ENCODE results near the gene CKAP5. TPM values are rescaled to one million over a fixed set of nuclear protein-coding genes. Genes with fewer than 3 reads are reported as not detected.

Gene CKAP5
- total RNA-seq, 4 donors from 2014 or later: 23.8 to 75.1 (median 26.7) TPM

- TF ChIP-seq POLR2A (IDR thresholded peaks at IDR 0.05): no peak
- TF ChIP-seq, protein P1, sequence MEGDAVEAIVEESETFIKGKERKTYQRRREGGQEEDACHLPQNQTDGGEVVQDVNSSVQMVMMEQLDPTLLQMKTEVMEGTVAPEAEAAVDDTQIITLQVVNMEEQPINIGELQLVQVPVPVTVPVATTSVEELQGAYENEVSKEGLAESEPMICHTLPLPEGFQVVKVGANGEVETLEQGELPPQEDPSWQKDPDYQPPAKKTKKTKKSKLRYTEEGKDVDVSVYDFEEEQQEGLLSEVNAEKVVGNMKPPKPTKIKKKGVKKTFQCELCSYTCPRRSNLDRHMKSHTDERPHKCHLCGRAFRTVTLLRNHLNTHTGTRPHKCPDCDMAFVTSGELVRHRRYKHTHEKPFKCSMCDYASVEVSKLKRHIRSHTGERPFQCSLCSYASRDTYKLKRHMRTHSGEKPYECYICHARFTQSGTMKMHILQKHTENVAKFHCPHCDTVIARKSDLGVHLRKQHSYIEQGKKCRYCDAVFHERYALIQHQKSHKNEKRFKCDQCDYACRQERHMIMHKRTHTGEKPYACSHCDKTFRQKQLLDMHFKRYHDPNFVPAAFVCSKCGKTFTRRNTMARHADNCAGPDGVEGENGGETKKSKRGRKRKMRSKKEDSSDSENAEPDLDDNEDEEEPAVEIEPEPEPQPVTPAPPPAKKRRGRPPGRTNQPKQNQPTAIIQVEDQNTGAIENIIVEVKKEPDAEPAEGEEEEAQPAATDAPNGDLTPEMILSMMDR (IDR thresholded peaks at IDR 0.05): no peak
- Histone ChIP-seq H3K4me3 (peak overlapping the region; percentile 74 to 96 (median 82)), H3K9me3 (no peaks in the 10 kb centered on the region), H3K36me3 (peaks cover 0 to 44% (median 0%) of the 10 kb centered on the region in 3 donors), H3K4me1 (peaks cover 0 to 43% (median 4%) of the 10 kb centered on the region in 4 donors), H3K27me3 (no peaks in the 10 kb centered on the region), H3K27ac (peak overlapping the region; percentile 79 to 93 (median 84))
- no peak for DNase-seq
Measured at GRCh38 chr11:46701078-46701654, 144.9 kb downstream of the CKAP5 start.

DNA sequence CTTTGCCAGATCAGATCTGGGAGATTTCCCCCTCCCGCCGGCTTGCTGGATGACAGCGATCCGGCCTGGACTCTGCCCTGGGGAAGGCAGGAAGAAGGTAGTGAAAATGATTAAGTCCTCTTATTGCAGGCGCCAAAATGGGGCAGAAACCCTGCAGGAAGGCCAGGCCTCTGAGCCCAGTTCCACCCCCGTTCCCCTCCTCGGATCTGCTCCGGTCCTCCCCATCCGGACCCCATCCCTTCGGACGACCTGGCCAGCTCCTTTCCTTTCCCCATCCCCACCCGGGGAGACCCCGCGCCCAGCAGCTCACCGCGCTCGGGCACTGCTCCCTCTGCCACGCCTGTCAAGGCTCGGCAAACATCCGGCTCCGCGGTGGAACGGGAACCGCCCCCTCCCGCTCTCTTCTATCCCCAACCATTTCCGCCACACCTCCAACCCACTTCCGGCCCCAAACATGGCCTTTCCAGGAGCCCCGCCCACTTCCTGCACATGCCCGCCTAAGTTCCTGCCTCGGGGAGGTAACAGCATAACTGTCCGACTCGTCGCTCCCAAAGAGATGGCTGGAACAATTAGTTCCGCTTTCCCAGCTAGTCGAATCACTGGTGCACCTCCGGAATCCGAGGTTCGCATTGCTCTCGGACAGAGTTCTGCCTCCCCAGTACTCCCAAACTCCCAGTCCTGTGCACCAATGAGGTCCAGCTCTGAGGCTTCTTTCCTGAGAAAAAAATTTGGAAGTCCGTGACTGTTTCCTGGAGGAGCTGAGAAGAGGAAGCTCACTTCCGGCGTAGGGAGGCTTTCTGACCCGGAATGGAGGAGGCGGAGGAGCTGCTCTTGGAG is 145.6 kb downstream of the CKAP5 start, which contains the start of the genes ARHGAP1 and ZNF408:
ARHGAP1 (minus strand) TSS at position 379 of the 837 bp plus-strand sequence. CDS start 4,512 bp downstream, outside the sequence.
ZNF408 (plus strand) TSS at position 791 of the 837 bp plus-strand sequence; CDS start at position 808, 17 bp downstream.
- Histone ChIP-seq H3K27ac (peak within 1 kb of the TSS; percentile 79 to 93 (median 84)), H3K9me3 (no peaks in the 10 kb centered on the region), H3K36me3 (peaks cover 0 to 44% (median 0%) of the 10 kb centered on the region in 3 donors), H3K27me3 (no peaks in the 10 kb centered on the region), H3K4me1 (peaks cover 0 to 47% (median 4%) of the 10 kb centered on the region in 4 donors), H3K4me3 (peak within 1 kb of the TSS; percentile 74 to 96 (median 82))
- TF ChIP-seq POLR2A (IDR thresholded peaks at IDR 0.05): peak; percentile 95 to 96
- TF ChIP-seq, protein P1 (IDR thresholded peaks at IDR 0.05): no peak
- peak; percentile 99 to 100 (median 100) for DNase-seq

DNA sequence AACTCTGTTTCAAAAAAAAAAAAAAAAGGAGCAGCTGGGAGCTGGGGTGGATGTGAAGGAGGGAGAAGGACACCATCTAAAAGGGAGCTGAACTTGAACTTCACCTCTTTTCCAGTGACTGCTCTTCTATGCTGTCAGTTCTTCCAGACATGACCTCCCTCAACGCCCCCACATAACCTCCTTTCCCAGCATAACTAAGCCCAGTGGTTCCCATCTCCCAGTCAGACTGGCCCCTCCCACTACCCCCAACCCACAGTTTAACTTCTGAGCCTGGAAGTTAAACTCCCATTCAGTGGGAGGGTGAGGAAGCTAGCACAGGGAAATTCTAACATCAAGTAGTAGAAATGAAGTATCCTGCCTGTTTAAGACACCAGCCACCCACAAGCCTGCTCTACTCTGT is 147.5 kb downstream of the CKAP5 start:
- no peak for TF ChIP-seq POLR2A (IDR thresholded peaks at IDR 0.05)
- TF ChIP-seq, protein P1 (IDR thresholded peaks at IDR 0.05): no peak
- Histone ChIP-seq H3K27me3 (no peaks in the 10 kb centered on the region), H3K4me1 (peaks cover 0 to 47% (median 4%) of the 10 kb centered on the region in 4 donors), H3K36me3 (peaks cover 0 to 44% (median 0%) of the 10 kb centered on the region in 3 donors), H3K4me3 (no peak overlapping the region), H3K27ac (no peak overlapping the region), H3K9me3 (no peaks in the 10 kb centered on the region)
- DNase-seq: no peak

DNA sequence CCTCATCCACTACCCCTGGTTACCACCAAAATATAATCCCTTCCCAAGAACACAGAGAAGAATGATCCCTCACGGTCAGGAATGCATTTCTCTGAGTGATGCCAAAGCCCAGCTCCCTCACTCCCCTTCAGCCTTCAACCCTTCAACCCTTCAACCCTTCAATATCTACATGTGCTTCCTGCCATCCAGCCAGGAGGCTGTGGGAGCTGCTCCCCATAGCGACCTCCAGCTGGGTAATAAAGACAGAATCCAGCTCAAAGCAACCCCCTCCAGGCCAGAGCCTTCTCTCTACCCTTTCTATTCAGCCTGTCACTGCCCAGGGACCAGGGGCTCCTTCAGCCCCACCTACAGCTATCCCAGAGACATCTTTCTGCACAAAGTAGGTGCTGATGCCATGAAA is 148.4 kb downstream of the CKAP5 start:
- no peak for DNase-seq
- H3K36me3 ChIP-seq: peaks cover 0 to 42% (median 0%) of the 10 kb centered on the region in 3 donors
- no peak overlapping the region for H3K4me3 ChIP-seq
- no peaks in the 10 kb centered on the region for H3K9me3 ChIP-seq
- peak overlapping the region in 1 of 4 donors; percentile 27 for H3K27ac ChIP-seq
- H3K4me1 ChIP-seq: peaks cover 0 to 47% (median 4%) of the 10 kb centered on the region in 4 donors
- H3K27me3 ChIP-seq: no peaks in the 10 kb centered on the region
- TF ChIP-seq, protein P1 (IDR thresholded peaks at IDR 0.05): no peak
- no peak for TF ChIP-seq POLR2A (IDR thresholded peaks at IDR 0.05)

GRCh38 chr11:46697303-46697702 is 148.8 kb downstream of the CKAP5 start:
- no peak for DNase-seq
- Histone ChIP-seq H3K36me3 (peaks cover 0 to 42% (median 0%) of the 10 kb centered on the region in 3 donors), H3K27me3 (no peaks in the 10 kb centered on the region), H3K27ac (peak overlapping the region in 2 of 4 donors; percentile 18 to 27), H3K4me3 (no peak overlapping the region), H3K4me1 (peaks cover 0 to 45% (median 4%) of the 10 kb centered on the region in 4 donors), H3K9me3 (no peaks in the 10 kb centered on the region)
- TF ChIP-seq, protein P1 (IDR thresholded peaks at IDR 0.05): no peak
- no peak for TF ChIP-seq POLR2A (IDR thresholded peaks at IDR 0.05)
